IPS DF 6.9 (cell line): Measurements from ENCODE around the gene MYL9.

ENCODE experiments used
- DNase-seq: peaks from one replicate; pipeline ENCODE4 v3.0.0-alpha.2; 2013; ENCODE audit warnings: low read depth, low spot score
- H3K27ac ChIP-seq: one replicate; pipeline ENCODE4 v1.5.1; 2013; ENCODE audit warnings: low read length, control low read depth
- H3K27me3 ChIP-seq: 2 replicates; pipeline ENCODE4 v1.6.1; 2013; ENCODE audit warnings: mild to moderate bottlenecking, low read length; ENCODE audit not compliant: control insufficient read depth, insufficient read depth
- H3K36me3 ChIP-seq: 2 replicates; pipeline ENCODE4 v1.6.1; 2013; ENCODE audit warnings: low read length; ENCODE audit not compliant: control insufficient read depth, insufficient read depth
- H3K4me1 ChIP-seq: 2 replicates; pipeline ENCODE4 v1.6.1; 2013; ENCODE audit warnings: low read length; ENCODE audit not compliant: control insufficient read depth, insufficient read depth
- H3K4me3 ChIP-seq: 2 replicates; pipeline ENCODE4 v1.5.1; 2013; ENCODE audit warnings: mild to moderate bottlenecking, low read length
- H3K9me3 ChIP-seq: 2 replicates; pipeline ENCODE4 v1.6.1; 2013; ENCODE audit warnings: low read length, inconsistent platforms; ENCODE audit not compliant: control insufficient read depth, insufficient read depth
- WGBS: extraction: QIAGEN DNeasy Blood & Tissue Kit; methylation state at CpG from one replicate; pipeline ENCODE4 v1.1.7; 2013; ENCODE audit warnings: mixed read lengths, missing lambda C conversion rate; ENCODE audit not compliant: insufficient read length, insufficient coverage; 5-methylcytosine and 5-hydroxymethylcytosine counted together

The MYL9 gene

DNA sequence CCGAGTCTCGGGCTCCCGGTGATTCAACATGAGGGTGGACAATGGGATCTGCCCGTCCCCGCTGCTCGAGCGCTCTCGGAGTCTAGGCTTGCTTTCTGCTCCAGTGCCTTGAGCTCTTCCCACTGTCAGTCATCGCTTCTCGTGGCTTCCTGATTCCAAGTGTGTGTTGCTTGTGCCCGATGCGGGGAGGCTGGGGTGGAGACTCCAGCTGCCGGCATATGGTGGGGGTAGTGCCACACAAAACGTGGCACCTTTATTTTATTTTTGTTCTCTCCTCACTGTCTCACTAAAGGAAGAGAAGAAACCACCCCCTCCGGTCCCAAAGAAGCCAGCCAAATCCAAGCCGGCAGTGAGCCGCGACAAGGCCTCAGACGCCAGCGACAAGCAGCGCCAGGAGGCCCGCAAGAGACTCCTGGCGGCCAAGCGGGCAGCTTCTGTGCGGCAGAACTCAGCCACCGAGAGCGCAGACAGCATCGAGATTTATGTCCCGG is 14.8 kb upstream of the MYL9 start:
- no CpG with 5 or more reads among the region's 29 CpGs for WGBS
- H3K27ac ChIP-seq, result no peak overlapping the region
- no peak overlapping the region for H3K4me3 ChIP-seq
- H3K36me3 ChIP-seq, result peaks cover 10% of the 10 kb centered on the region; the same call in 1 of the 2 replicates
- H3K9me3 ChIP-seq, result no peaks in the 10 kb centered on the region
- DNase-seq, result no peak
- H3K27me3 ChIP-seq, result no peaks in the 10 kb centered on the region
- H3K4me1 ChIP-seq, result no peaks in the 10 kb centered on the region

DNA sequence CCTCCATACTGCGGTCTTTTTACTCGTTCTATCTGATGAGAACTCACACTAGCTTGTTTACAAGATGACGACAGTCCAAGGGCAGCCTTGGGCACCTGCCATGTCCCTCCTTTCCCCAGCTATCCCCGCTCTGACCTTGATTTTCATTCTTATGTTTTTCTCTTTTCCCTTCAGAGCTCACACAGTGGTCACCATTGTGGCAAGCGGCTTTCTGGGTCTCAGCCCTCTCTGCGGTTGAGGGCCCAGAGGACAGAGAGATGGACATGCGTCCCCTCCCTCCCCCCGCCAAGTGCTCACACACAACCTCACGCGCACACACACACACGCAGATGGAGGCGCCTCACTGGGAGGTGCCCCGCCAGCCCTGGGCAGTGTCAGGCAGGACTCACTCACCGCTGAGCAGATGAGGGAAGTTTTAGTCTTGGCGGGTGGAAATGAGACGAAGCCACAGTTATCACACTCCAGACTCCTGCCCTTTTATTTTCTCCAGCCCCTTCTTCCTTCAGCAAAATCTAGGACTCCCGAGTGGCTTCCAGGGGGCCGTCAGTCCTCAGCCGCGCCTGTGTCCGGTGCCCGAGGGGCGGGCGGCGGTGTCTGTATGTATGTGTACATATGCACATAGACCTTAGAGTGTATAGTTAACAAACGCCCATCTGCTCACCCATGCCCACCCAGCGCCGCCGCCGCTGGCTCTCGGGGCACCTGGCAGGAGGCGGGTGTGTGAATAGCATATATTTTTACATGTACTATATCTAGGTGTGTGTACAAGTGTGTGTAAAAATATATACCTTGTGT is 13.8 kb upstream of the MYL9 start:
- Histone ChIP-seq H3K36me3 (peaks cover 10% of the 10 kb centered on the region; the same call in 1 of the 2 replicates), H3K9me3 (no peaks in the 10 kb centered on the region), H3K4me3 (no peak overlapping the region), H3K27ac (no peak overlapping the region), H3K27me3 (no peaks in the 10 kb centered on the region), H3K4me1 (no peaks in the 10 kb centered on the region)
- no peak for DNase-seq
- WGBS, result no CpG with 5 or more reads among the region's 32 CpGs

DNA sequence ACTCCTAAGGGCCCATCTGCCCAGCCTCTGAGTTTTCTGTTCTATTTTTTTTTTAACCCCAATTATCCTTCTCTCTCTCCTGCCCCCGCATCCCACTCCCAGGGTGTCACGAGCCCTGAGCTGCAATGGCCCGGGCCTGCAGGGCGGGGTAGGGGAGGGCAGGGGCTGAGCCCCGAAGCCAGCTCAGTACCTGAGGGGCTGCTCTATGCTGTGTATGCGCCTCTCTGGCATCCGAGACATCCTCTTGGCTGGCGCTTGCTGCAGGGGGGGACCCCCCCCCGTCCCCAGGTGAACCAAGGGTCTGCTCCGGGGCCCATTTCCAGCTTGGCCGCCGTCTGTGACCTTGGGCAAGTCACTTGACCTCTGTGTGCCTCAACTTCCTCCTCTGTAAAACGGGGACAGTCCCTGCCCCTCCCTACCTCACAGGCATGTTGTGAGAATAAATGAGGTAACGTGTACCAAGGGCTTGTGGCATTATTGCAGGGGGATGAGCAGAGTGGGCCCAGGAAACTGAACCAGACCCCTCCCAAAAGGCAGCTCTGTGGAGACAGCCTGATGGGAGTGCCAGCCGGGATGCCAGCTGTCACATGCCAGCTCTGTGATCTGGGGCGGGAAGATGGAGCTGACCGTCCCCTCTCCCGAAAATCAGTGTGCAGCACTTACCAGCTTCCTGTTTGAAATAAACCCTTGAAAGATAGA is 13.0 kb upstream of the MYL9 start:
- WGBS, result no CpG with 5 or more reads among the region's 18 CpGs
- no peak overlapping the region for H3K27ac ChIP-seq
- H3K27me3 ChIP-seq, result no peaks in the 10 kb centered on the region
- no peak overlapping the region for H3K4me3 ChIP-seq
- no peaks in the 10 kb centered on the region for H3K9me3 ChIP-seq
- peaks cover 10% of the 10 kb centered on the region; the same call in 1 of the 2 replicates for H3K36me3 ChIP-seq
- DNase-seq, result no peak
- no peaks in the 10 kb centered on the region for H3K4me1 ChIP-seq

DNA sequence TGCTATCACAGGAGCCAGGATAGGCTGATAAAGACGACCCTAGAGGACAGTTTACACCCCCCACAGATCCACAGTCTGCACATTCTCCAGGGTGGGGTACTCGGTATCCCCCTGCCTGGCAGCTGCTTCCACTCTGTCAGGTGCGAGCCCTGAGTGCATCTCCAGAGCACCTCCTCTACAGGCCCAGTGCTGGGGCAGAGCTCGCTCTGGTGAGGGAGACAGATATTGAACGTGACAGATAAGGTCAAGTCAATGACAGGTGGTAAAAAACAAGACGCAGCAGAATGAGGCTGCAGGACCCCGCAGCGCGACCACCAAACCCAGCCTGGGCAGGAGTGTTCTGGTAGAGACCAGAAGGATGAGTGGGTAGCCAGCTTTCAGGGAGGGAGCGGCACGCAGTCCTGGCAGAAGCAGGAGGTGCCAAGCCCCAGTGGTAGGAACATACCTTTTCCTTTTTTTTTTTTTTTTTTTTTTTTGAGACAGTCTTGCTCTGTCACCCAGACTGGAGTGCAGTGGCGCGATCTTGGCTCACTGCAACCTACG is 12.4 kb upstream of the MYL9 start:
- WGBS, result no CpG with 5 or more reads among the region's 14 CpGs
- DNase-seq, result no peak

DNA sequence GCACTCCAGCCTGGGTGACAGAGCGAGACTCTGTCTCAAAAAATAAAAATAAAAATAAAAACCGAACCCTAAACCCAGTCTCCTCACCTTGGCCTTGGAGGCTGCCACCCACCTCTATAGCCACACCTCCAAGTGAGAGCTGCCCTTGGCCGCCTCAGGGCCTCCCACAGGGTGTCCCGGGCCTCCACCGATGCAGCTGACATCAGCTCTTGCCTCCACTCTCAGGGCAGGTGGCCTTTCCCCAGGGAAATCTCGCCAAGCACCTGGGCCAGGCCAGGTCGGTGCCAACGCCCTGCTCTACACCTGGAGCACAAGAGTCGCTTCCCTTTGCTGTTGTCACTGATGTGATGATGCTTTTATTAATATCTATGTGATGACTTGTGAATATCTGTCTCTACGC is 8.9 kb upstream of the MYL9 start:
- no peaks in the 10 kb centered on the region for H3K27me3 ChIP-seq
- no peak overlapping the region for H3K4me3 ChIP-seq
- H3K36me3 ChIP-seq, result 0 out of 2 replicates have a peak, but pooled peaks cover 2% of the 10 kb centered on the region
- no peaks in the 10 kb centered on the region for H3K9me3 ChIP-seq
- H3K27ac ChIP-seq, result no peak overlapping the region
- WGBS, result no CpG with 5 or more reads among the region's 10 CpGs
- no peak for DNase-seq
- H3K4me1 ChIP-seq, result no peaks in the 10 kb centered on the region

More for the DNA sequence above, 12.4 kb upstream of the MYL9 start:
- Histone ChIP-seq H3K27me3 (no peaks in the 10 kb centered on the region), H3K4me1 (no peaks in the 10 kb centered on the region), H3K4me3 (no peak overlapping the region), H3K27ac (no peak overlapping the region), H3K9me3 (no peaks in the 10 kb centered on the region), H3K36me3 (peaks cover 10% of the 10 kb centered on the region; the same call in 1 of the 2 replicates)

DNA sequence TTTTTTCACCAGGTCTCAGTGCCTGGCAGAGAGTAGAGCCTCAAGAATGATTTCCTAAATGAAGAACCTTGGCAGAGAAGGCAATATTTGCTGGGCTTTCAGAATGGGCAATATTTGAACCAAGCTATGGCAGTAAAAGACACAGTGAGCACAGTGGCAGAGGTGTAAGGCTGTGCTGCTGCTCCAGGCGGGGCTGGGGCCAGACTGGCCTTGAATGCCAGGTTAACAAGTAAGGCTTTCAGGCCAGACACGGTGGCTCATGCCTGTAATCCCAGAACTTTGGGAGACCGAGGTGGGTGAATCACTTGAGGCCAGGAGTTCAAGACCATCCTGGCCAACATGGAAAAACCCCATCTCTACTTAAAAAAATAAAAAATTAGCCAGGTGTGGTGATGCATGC is 8.5 kb upstream of the MYL9 start:
- Histone ChIP-seq H3K9me3 (no peaks in the 10 kb centered on the region), H3K4me3 (no peak overlapping the region), H3K27me3 (no peaks in the 10 kb centered on the region), H3K27ac (no peak overlapping the region), H3K4me1 (no peaks in the 10 kb centered on the region), H3K36me3 (0 out of 2 replicates have a peak, but pooled peaks cover 2% of the 10 kb centered on the region)
- WGBS, result no CpG with 5 or more reads among the region's 3 CpGs
- no peak for DNase-seq

DNA sequence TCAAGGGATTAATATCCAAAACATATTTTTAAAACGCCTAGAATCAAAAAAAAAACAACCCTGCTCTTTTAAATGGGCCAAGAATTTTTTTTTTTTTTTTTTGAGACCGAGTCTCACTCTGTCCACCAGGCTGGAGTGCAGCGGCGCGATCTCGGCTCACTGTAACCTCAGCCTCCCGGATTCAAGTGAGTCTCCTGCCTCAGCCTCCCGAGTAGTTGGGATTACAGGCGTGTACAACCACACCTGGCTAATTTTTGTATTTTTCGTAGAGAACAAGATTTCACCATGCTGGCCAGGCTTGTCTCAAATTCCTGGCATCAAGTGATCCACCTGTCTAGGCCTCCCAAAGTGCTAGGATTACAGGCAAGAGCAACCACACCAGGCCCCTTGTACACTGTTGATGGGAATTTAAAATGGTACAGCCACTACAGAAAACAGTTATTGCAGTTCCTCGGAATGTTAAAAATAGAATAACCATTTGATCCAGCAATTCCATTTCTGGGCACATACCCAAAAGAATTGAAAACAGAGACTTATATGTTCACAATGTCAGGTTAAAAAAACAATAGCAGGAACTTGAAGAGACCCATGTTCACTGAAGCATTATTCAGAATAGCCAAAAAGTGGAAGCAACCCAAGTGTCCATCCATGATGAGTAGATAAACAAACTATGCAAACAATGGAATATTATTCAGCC is 3.1 kb upstream of the MYL9 start:
- Histone ChIP-seq H3K4me3 (no peak overlapping the region), H3K4me1 (peaks cover 12% of the 10 kb centered on the region), H3K36me3 (no peaks in the 10 kb centered on the region), H3K27me3 (no peaks in the 10 kb centered on the region), H3K27ac (no peak overlapping the region), H3K9me3 (no peaks in the 10 kb centered on the region)
- no peak for DNase-seq
- no CpG with 5 or more reads among the region's 11 CpGs for WGBS

DNA sequence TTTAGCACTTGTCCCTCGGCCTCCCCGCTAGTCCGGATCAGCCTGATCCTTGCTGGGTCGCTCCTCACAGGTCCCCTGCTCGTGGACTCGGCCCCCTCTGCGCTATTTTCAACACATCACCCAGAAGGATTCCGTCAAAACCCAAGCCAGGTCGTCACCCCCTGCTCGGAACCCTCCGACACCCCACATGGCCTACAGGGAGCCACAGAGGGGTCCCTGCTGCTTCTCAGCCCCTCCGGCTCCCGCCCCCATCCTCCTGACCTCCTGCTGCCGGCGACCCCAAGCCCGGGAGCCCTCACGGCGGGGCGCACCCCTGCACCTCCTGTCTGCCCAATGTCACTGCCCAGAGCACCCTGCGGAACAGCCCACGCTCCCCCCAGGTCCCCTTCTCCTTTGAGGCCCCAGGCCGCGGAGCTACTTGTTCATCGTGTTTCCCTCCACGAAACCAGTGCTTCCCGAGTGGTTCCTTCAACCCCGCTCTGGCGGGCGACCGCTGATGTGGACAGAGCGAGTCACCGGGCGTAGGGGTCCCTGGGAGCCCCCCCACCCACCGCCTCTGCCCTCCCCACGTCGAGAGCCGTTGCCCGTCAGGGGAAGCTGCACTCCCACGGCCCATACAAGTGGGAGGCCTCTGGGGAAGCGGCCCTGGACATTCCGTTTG is 638 bp upstream of the MYL9 start:
- Histone ChIP-seq H3K36me3 (no peaks in the 10 kb centered on the region), H3K4me3 (peak overlapping the region; percentile 58), H3K4me1 (peaks cover 15% of the 10 kb centered on the region), H3K27ac (no peak overlapping the region), H3K27me3 (no peaks in the 10 kb centered on the region), H3K9me3 (no peaks in the 10 kb centered on the region)
- no peak for DNase-seq
- WGBS, result no CpG with 5 or more reads among the region's 41 CpGs

DNA sequence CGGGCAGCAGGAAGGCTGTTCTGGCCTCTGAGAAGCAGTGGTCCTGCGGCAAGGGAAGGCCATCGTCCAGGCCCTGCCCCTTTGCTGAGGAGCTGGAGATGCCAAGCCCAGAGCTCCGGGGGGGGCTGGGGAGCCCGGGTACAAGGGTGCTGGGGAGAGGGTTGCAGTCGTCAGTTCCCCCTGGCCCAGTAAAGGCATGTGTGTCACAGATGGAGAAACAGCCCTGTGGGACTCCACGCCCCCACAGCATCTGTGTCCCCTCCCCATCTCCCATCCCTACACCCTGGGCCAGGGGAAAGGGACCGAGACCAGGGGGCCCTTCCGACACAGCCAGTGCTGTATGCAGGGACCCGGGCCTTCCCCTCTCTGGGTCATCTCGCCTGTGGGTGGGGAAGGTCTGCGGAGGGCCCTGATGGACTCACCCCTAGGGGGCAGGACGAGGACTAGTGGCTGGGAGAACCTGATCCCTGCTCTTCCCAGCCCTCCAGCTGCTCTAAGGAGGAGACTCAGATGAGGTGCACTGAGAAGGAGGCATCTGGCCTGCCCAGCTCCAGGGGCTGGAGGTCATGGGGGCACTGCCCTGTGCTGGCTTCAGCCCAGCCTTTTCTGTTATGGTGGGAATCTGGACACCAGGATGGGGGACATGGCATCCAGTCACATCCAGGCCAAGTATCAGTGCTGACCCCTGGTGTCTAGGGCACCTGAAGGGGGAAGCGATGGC is 609 bp downstream of the MYL9 start:
- no CpG with 5 or more reads among the region's 14 CpGs for WGBS
- DNase-seq, result no peak
- Histone ChIP-seq H3K4me1 (peaks cover 15% of the 10 kb centered on the region), H3K36me3 (no peaks in the 10 kb centered on the region), H3K27me3 (no peaks in the 10 kb centered on the region), H3K27ac (no peak overlapping the region), H3K4me3 (peak overlapping the region; percentile 58; the same call in 1 of the 2 replicates), H3K9me3 (no peaks in the 10 kb centered on the region)
